Sigmoid colon (tissue), 7 donors: ENCODE data around the gene SLC9A8. TPM values are rescaled to one million over a fixed set of nuclear protein-coding genes. Genes with fewer than 3 reads are reported as not detected.

ENCODE experiments used
- DNase-seq: peaks from one replicate; pipeline ENCODE4 v3.0.0-alpha.2; 2019
- H3K27ac ChIP-seq, 4 donors: fragments of 200-600 bp; sonication (generic); one replicate each; pipeline ENCODE4 v1.5.1; 2016 to 2019; ENCODE audit warnings: mild to moderate bottlenecking in 1 of 4
- H3K27me3 ChIP-seq, 3 donors: fragments of 200-600 bp; sonication (generic); one replicate each; pipeline ENCODE4 v1.5.1; 2019; ENCODE audit warnings: mild to moderate bottlenecking in 1 of 3
- H3K36me3 ChIP-seq, 4 donors: fragments of 200-600 bp; sonication (generic); one replicate each; pipeline ENCODE4 v1.5.1; 2016 to 2019
- H3K4me1 ChIP-seq, 4 donors: fragments of 200-600 bp; sonication (generic); one replicate each; pipeline ENCODE4 v1.5.1; 2017 to 2019
- H3K4me3 ChIP-seq, 4 donors: fragments of 200-600 bp; sonication (generic); one replicate each; pipeline ENCODE4 v1.5.1; 2017 to 2019; ENCODE audit warnings: mild to moderate bottlenecking in 2 of 4, moderate library complexity in 1 of 4
- H3K9me3 ChIP-seq, 4 donors: fragments of 200-600 bp in 3 of 4; sonication (generic) in 3 of 4; one replicate each; pipeline versions ENCODE4 v1.5.1 to v1.6.1; 2013 to 2019
- EP300 ChIP-seq, 4 donors: sonication (generic); formaldehyde crosslinking; IDR thresholded peaks; one replicate each; pipeline ENCODE4 v1.6.1; 2017; ENCODE audit warnings: antibody characterized with exemption in 4 of 4
- POLR2A ChIP-seq, 2 donors: fragments of 450-650 bp; IDR thresholded peaks; one replicate each; pipeline ENCODE4 v1.6.1; 2016; ENCODE audit warnings: antibody characterized with exemption in 2 of 2, mild to moderate bottlenecking in 2 of 2, moderate library complexity in 2 of 2
- POLR2AphosphoS5 ChIP-seq, 4 donors: sonication (generic); formaldehyde crosslinking; IDR thresholded peaks; one replicate each; pipeline ENCODE4 v1.6.1; 2017; ENCODE audit warnings: antibody characterized with exemption in 4 of 4
- WGBS, 2 donors: extraction: QIAGEN DNeasy Blood & Tissue Kit; methylation state at CpG; one replicate each; pipeline ENCODE4 v1.1.7; 2013; 5-methylcytosine and 5-hydroxymethylcytosine counted together
- intact Hi-C: fragments of 100-400 bp; cut with DNase I; formaldehyde crosslinking; loops from one replicate; pipeline ENCODE4 v1.15.1; 2023
- polyA plus RNA-seq, 3 donors: library from polyadenylated mRNA; stranded (reverse); fragments of 200-250 nt; gene quantifications; one replicate each; pipeline ENCODE4 v1.2.3, GENCODE V29; 2013
- total RNA-seq, 4 donors: library from RNA; depleted of rRNA; stranded (reverse); fragments of >200 nt; gene quantifications; one replicate each; pipeline ENCODE4 v1.1.0, GENCODE V29; 2016
- TF ChIP-seq, protein P1 (sequence below), 4 experiments: fragments of 450-650 bp in 3 of 4; fragments of 200-600 bp in 1 of 4; IDR thresholded peaks; one replicate each; pipeline ENCODE4 v1.5.1; 2016 to 2019; ENCODE audit warnings: antibody characterized with exemption in 4 of 4, mild to moderate bottlenecking in 3 of 4, moderate library complexity in 2 of 4
- donor health status: healthy with polysubstance abuse.
- donor health status: Bipolar disorder and iron deficiency.
- donor health status: healthy.

Gene SLC9A8
- total and polyA plus RNA-seq, 7 donors, result 1.8 to 14.7 (median 5.7) TPM

- intact Hi-C loops, result no loop called here
- DNase-seq, result no peak
- Histone ChIP-seq H3K4me3 (no peak overlapping the region), H3K4me1 (peaks cover 0 to 12% (median 12%) of the 10 kb centered on the region in 4 donors), H3K36me3 (no peaks in the 10 kb centered on the region), H3K27me3 (no peaks in the 10 kb centered on the region), H3K27ac (no peak overlapping the region), H3K9me3 (no peaks in the 10 kb centered on the region)
- WGBS, 2 donors, result 86 to 91% methylated on average over 8 of the region's 8 CpGs
- TF ChIP-seq, protein P1, sequence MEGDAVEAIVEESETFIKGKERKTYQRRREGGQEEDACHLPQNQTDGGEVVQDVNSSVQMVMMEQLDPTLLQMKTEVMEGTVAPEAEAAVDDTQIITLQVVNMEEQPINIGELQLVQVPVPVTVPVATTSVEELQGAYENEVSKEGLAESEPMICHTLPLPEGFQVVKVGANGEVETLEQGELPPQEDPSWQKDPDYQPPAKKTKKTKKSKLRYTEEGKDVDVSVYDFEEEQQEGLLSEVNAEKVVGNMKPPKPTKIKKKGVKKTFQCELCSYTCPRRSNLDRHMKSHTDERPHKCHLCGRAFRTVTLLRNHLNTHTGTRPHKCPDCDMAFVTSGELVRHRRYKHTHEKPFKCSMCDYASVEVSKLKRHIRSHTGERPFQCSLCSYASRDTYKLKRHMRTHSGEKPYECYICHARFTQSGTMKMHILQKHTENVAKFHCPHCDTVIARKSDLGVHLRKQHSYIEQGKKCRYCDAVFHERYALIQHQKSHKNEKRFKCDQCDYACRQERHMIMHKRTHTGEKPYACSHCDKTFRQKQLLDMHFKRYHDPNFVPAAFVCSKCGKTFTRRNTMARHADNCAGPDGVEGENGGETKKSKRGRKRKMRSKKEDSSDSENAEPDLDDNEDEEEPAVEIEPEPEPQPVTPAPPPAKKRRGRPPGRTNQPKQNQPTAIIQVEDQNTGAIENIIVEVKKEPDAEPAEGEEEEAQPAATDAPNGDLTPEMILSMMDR (IDR thresholded peaks at IDR 0.05), result no peak
- TF ChIP-seq POLR2AphosphoS5 (IDR thresholded peaks at IDR 0.05) (no peak), POLR2A (IDR thresholded peaks at IDR 0.05) (no peak), EP300 (IDR thresholded peaks at IDR 0.05) (no peak)
These were observed 3.9 kb upstream of the SLC9A8 start for GRCh38 chr20:49808753-49809152.

- no peak for DNase-seq
- WGBS, 2 donors, result 95% methylated on average over 5 of the region's 5 CpGs
- intact Hi-C loops, result loop anchor here (5.0 kb wide), 1 partner anchor 63 kb away; no protein-coding TSS in a partner anchor
- H3K27me3 ChIP-seq, result no peaks in the 10 kb centered on the region
- H3K4me3 ChIP-seq, result no peak overlapping the region
- TF ChIP-seq, protein P1 (IDR thresholded peaks at IDR 0.05), result no peak
- TF ChIP-seq POLR2AphosphoS5 (IDR thresholded peaks at IDR 0.05) (no peak), EP300 (IDR thresholded peaks at IDR 0.05) (no peak), POLR2A (IDR thresholded peaks at IDR 0.05) (no peak)
- no peaks in the 10 kb centered on the region for H3K36me3 ChIP-seq
- no peak overlapping the region for H3K27ac ChIP-seq
- no peaks in the 10 kb centered on the region for H3K9me3 ChIP-seq
- peaks cover 0 to 18% (median 15%) of the 10 kb centered on the region in 4 donors for H3K4me1 ChIP-seq
These were observed 2.7 kb upstream of the SLC9A8 start for GRCh38 chr20:49809803-49810359.

GRCh38 chr20:49810491-49811190 lies 2.0 kb upstream of the SLC9A8 start:
- 87 to 94% methylated on average over 6 of the region's 6 CpGs for WGBS, 2 donors
- intact Hi-C loops, result loop anchor here (5.0 kb wide), 1 partner anchor 63 kb away; no protein-coding TSS in a partner anchor
- no peak for DNase-seq
- no peak overlapping the region for H3K4me3 ChIP-seq
- TF ChIP-seq POLR2AphosphoS5 (IDR thresholded peaks at IDR 0.05) (no peak), EP300 (IDR thresholded peaks at IDR 0.05) (no peak), POLR2A (IDR thresholded peaks at IDR 0.05) (no peak)
- TF ChIP-seq, protein P1 (IDR thresholded peaks at IDR 0.05), result no peak
- H3K36me3 ChIP-seq, result peaks cover 0 to 6% (median 0%) of the 10 kb centered on the region in 4 donors
- no peaks in the 10 kb centered on the region for H3K27me3 ChIP-seq
- no peaks in the 10 kb centered on the region for H3K9me3 ChIP-seq
- H3K27ac ChIP-seq, result no peak overlapping the region
- H3K4me1 ChIP-seq, result peaks cover 0 to 18% (median 15%) of the 10 kb centered on the region in 4 donors

GRCh38 chr20:49811825-49812506 lies 662 bp upstream of the SLC9A8 start:
- DNase-seq, result no peak
- intact Hi-C loops, result loop anchor here (1.0 to 5.0 kb wide), 4 partner anchors 65 to 201 kb away; partner anchors contain the start of gene B4GALT5

More at GRCh38 chr20:49811825-49812506, 662 bp upstream of the SLC9A8 start:
- H3K4me1 ChIP-seq, result peaks cover 0 to 18% (median 15%) of the 10 kb centered on the region in 4 donors
- no peaks in the 10 kb centered on the region for H3K9me3 ChIP-seq
- H3K36me3 ChIP-seq, result peaks cover 0 to 18% (median 2%) of the 10 kb centered on the region in 4 donors
- peak overlapping the region; percentile 86 to 98 (median 94) for H3K27ac ChIP-seq
- no peaks in the 10 kb centered on the region for H3K27me3 ChIP-seq
- 13 to 32% methylated on average over 11 of the region's 11 CpGs for WGBS, 2 donors
- no peak for TF ChIP-seq POLR2AphosphoS5 (IDR thresholded peaks at IDR 0.05)
- TF ChIP-seq POLR2A (IDR thresholded peaks at IDR 0.05), result no peak
- no peak for TF ChIP-seq EP300 (IDR thresholded peaks at IDR 0.05)
- peak overlapping the region; percentile 75 to 97 (median 86) for H3K4me3 ChIP-seq
